Stimulated activated CD4-positive, alpha-beta T cell treated with anti-CD3 and anti-CD28 coated beads, Interleukin-2, amount 100 ng/mL, for 48 hours (primary cell): ENCODE results near the gene STH.

ENCODE experiments used
- DNase-seq, 2 donors: peaks; one replicate each; pipeline ENCODE4 v3.0.0-alpha.2; 2020

Gene STH

DNA sequence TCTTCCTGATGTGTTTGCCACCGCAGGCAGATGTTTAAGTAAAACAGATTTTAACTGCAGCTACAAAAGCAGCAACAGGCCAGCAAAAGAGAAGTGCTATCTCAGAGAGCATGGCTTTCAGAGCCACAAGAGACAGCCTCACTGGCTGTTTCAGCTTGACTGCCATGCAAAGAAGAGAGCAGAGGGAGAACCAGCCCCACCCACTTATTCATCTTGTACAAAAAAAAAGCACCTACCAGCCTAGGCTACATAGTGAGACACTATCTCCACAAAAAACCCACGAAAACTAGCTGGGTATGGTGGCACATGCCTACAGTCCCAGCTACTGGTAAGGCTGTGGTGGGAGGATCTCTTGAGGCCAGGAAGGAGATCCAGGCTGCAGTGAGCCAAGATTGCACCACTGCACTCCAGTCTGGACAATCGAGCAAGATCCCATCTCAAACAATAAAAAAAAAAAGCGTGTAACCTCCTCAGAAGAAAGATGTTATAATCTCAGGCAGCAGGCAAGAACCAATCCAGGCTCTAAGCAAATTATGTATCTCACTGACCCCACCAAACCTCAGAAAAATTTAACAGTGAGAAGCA, 30.0 kb downstream of the STH start:
- no peak for DNase-seq

DNA sequence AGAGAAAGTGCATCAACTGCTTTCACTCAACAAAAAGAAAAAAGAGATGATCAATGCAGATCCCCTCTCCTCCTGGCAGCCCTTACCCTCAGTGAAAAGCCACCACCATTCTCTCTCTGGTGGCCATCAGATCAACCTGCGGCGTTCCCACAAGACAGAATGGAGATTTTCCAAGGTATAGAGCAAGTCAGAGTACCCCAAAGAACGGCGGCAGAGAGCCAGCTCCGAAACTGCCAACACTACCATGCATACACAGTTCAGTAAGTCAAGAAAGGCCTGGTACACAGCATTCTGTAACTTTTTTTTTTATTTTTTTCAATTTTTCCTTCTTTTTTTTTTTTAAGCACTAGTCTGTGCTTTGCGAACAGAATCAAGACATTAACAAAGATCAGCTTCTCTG, 30.6 kb downstream of the STH start:
- no peak for DNase-seq

DNA sequence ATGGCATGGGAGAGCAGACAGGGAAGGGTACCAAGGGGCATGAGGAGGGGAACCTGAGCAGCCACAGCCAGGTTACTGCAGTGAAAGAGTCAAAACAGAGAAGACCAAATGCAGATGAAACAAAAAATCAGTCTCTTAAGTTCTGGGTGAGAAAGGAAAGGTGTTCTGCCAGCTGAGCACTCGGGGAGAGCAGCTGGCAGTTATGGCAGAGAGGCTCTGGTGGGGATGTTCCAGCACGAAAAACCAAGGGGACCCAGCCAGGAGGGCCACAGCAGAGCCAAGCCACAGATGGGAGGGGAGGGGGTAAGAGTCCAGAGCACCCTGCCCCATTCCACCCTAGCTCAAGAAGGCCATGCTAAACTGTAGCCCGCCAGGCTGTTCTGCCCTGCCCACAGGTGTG, 31.7 kb downstream of the STH start:
- DNase-seq: no peak

DNA sequence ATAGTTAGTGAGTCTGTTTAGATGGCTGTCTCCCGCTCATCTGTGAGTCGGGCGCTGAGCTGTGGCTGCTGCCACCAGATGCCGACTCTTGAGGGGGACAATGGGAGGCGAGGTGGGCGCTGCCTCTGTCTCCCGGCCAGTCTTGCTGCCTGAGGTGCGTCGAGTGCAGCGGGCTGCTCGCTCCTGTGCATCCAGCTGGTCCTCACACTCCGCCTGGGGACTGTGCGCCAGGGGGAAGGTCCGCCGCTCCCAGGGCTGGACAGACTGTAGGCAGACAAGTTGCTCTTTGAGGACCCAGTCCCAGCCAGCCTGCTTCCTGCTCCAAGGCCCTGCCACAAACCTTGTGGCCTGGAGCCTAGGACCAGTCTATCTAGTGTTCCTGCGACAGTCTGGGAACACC, 32.4 kb downstream of the STH start:
- DNase-seq: no peak

GRCh38 chr17:46031920-46032319, 32.9 kb downstream of the STH start:
- no peak for DNase-seq

DNA sequence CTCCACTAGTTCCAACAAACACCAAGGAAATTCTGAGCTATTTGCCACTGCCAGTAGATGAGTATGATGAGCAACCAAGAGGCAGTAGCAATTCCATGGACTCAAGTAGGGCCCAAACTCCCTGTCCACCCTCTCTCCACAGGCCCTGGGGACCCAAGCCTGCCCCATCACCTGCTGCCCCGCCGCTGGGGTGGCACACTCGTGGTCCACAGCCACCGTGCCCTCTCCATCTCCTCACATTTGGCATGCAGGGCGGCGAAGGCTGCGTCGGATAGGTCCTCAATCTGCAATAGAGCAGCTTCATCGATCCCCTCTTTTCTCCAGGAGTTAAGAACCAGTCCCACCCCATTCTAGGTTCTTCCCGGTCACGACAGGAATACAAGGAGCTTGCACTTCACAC, 33.9 kb downstream of the STH start:
- DNase-seq: no peak

GRCh38 chr17:46033392-46033791, 34.3 kb downstream of the STH start:
- DNase-seq: no peak

DNA sequence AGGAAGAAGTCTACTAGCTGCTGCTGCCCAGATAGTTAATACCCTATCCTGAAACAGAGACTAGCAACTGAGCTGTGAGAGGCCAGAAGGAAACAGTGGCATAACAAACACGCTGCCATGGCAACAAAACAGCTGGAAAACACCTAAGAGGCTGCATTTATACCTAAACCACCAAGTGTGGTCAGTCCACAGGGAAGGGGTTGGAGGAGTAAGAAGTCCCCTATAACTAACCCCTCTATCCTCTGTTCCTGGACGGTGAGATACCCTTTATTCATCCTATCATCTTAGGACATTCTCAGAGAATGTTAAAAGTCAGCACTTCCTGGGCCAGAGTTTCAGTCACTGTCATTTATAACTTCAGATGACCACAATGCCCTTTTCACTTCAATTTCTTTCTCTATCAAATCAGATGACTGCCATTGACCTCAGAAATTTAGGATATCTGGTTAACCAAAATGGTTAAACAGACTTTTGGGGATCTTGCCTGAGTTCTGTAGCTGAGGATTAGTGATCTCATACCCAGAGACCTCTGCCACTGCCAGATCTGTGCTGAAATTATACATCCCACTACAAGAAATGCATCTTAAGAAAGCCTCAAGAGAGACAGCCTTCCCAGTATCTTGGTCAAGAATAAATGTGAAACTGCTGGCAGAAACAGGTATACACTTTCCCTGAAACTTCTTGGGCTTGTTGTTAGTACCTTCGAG, 36.2 kb downstream of the STH start:
- DNase-seq: no peak

DNA sequence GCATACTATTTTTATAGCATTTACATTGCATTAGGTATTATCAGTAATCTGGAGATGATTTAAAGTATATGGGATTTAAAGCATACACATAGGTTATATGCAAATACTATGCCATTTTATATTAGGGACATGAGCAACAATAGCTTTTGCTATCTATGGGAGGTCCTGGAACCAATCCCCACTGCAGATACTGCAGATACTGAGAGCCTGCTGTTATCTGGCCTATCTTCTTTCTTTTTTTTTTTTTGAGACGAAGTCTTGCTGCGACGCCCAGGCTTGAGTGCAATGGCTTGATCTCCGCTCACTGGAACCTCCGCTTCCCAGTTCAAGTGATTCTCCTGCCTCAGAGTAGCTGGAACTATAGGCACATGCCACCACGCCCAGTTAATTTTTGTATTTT, 37.4 kb downstream of the STH start:
- DNase-seq: no peak

DNA sequence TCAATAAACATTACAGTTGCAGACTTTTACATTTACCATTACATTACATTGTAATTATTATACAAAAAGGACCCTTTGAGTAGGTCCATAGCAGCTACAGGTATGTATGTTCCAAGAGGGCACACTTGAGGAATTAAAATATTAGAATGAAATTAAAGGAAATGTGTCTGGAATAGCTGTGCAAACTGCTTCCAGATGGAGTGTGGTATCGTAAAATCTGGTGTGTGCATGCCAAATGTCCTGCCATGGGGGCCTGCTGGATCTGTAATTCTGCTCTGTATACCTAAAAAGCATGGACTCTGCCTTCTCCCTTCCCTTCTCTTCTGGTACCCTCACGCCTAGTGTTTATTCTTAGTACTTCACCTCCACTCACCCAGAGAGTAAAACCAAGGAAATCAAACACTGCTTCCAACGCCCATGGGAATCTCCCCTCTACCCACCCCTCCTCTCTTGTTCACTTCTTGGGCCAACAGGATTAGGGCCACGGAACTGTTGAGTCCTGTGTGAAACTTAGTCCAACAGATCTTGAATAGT, 38.7 kb downstream of the STH start:
- no peak for DNase-seq

GRCh38 chr17:46038414-46038813, 39.4 kb downstream of the STH start:
- DNase-seq: no peak

DNA sequence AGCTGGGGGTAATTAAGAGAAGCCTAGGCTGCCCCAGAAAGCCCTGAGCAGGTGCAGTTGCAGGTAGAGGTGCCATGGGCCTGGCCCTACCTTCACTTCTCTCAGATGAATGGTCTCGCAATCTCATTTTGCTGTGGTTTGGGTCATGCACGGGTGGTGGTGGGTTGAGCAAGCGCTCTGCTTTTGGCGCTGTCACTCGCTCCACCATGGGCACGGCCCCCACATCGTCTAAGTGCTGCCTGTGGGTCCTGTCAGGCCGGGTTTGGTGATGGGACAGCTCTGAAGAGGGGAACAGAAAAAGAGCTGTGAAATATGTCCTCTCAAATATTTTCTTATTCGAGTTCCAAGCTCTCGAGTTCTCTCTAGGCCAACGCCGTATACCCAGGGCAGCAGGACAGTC, 39.9 kb downstream of the STH start:
- no peak for DNase-seq

GRCh38 chr17:46039592-46040186, 40.6 kb downstream of the STH start:
- no peak for DNase-seq

GRCh38 chr17:46042246-46042645, 43.2 kb downstream of the STH start:
- no peak for DNase-seq

DNA sequence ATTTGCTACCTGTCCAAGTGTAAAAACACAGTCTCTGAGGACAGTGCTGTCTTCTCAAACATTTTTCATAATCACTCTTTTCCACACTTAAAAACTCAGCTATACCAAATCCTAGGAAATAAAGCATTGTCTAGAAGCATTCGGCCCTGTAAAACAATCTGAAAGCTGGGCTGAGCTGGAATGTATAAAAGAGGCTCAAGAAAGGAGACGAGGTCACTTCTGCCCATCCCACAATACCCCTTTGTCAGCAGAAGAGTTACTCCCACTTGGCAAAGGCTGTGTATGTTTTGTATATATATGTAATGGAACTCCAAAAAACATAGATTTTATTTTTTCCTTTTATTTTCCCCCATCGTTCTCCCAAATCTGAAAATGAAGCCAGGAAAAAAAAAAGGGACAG, 43.9 kb downstream of the STH start:
- DNase-seq: no peak

DNA sequence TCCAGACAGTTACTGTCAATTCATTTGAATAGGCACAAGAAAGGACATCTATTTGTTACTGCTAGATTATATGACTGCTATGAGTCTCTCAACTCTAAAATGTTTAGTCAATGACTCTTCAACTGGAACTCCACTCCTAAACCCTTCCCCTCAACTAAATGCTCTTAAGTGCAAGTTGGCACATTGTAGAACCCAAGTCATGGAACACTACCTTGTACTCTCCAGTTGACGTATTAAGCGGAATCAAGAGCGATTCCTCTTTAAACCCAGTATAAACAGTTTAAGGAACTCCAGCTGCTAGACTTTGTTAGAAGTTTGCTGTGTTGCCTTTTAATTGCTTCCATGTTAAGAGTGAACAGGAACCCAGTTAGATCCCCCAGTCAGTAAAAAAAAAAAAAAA, 44.6 kb downstream of the STH start:
- no peak for DNase-seq

GRCh38 chr17:46044286-46044928, 45.4 kb downstream of the STH start:
- peak; percentile 39 to 48 for DNase-seq

- no peak for DNase-seq
These were observed 45.9 kb downstream of the STH start for GRCh38 chr17:46044989-46045388.

DNA sequence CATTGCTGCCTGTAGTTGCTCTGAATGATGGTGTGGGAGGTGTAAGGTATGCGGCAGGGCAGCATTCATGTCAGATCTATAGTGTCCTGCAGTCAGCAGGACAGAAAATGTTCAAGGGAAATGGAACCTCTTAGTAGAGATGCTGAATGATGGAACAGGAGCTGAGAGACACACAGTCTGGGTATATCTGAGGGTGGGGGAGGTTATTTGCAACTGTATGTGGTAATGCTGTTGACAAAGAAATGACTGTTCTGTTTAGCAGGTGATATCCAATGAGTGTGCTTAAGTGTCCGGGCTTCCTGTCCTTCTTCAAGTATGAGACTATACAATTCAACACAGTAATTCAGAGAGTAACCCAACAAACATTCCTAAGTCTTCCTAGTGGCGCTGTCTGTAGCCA, 46.6 kb downstream of the STH start:
- DNase-seq: no peak

- no peak for DNase-seq
These were observed 47.9 kb downstream of the STH start for GRCh38 chr17:46046957-46047356.

DNA sequence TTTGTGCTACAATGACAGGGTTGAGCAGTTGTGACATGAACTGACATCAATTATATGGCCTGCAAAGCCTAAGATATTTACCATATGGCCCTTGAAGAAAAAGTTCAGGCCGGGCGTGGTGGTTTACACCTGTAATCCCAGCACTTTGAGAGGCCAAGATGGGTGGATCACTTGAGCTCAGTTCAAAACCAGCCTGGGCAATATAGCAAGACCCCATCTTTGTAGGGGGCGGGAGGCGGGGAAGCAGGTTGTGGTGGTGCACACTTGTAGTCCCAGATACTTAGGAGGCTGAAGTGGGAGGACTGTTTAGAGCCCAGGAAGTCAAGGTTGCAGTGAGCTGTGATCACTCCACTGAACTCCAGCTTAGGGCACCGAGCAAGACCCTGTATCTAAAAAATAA, 48.3 kb downstream of the STH start:
- no peak for DNase-seq

DNA sequence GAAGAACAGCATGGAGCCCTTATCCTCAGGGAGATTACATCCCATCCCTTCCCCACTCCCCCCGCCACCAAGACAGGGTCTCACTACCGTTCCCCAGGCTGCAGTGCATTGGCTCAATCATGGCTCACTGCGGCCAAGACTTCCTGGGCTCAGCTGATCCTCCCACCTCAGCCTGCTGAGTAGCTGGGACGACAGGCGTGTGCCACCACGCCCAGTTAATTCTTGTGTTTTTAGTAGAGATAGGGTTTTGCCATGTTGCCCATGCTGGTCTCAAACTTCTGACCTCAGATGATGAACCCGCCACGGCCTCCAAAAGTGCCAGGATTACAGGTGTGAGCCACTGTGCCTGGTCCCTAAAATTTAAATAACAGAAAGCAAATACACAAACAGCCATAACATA, 48.8 kb downstream of the STH start:
- no peak for DNase-seq
